OCI-LY1 (cell line): ENCODE measurements around the gene MED7.

Experiments used
- H2AFZ ChIP-seq: fragments of 200-600 bp; sonication (generic), shearing (Covaris generic); 2 replicates; pipeline ENCODE4 v1.6.0; 2014; ENCODE audit warnings: antibody characterized with exemption, mild to moderate bottlenecking, low read length
- H3F3A ChIP-seq: fragments of 200-600 bp; sonication (generic), shearing (Covaris generic); 2 replicates; pipeline ENCODE4 v1.6.0; 2014; ENCODE audit warnings: mild to moderate bottlenecking, antibody characterized with exemption, low read length, moderate library complexity; ENCODE audit not compliant: insufficient read depth
- H3K27ac ChIP-seq: fragments of 200-600 bp; sonication (generic); 2 replicates; pipeline ENCODE4 v1.5.1; 2014; ENCODE audit warnings: low read length, mixed run types, mild to moderate bottlenecking, low read depth; ENCODE audit not compliant: poor library complexity, severe bottlenecking
- H3K27me3 ChIP-seq: fragments of 200-600 bp; sonication (generic); 2 replicates; pipeline ENCODE4 v1.6.0; 2014; ENCODE audit warnings: antibody characterized with exemption, mild to moderate bottlenecking, low read length, moderate library complexity; ENCODE audit not compliant: insufficient read depth
- H3K36me3 ChIP-seq: fragments of 200-600 bp; sonication (generic); 2 replicates; pipeline ENCODE4 v1.6.1; 2014; ENCODE audit warnings: mild to moderate bottlenecking, antibody characterized with exemption, low read length, moderate library complexity, mixed read lengths; ENCODE audit not compliant: insufficient read depth
- H3K4me1 ChIP-seq: fragments of 200-600 bp; sonication (generic); 2 replicates; pipeline ENCODE4 v1.5.1; 2014; ENCODE audit warnings: mild to moderate bottlenecking, low read length, moderate library complexity; ENCODE audit not compliant: insufficient read depth, severe bottlenecking
- H3K4me2 ChIP-seq: fragments of 200-600 bp; sonication (generic), shearing (Covaris generic); 2 replicates; pipeline ENCODE4 v1.6.1; 2014; ENCODE audit warnings: low read length
- H3K4me3 ChIP-seq: fragments of 200-600 bp; sonication (generic); 2 replicates; pipeline ENCODE4 v1.5.1; 2014; ENCODE audit warnings: low read length, low read depth, mild to moderate bottlenecking, mixed read lengths; ENCODE audit not compliant: poor library complexity, severe bottlenecking
- H3K79me2 ChIP-seq: fragments of 200-600 bp; shearing (Covaris generic); 2 replicates; pipeline ENCODE4 v1.6.1; 2016; ENCODE audit warnings: mixed run types, low read length, mixed read lengths; ENCODE audit not compliant: insufficient read depth
- H3K9ac ChIP-seq: fragments of 200-600 bp; sonication (generic), shearing (Covaris generic); 2 replicates; pipeline ENCODE4 v1.6.1; 2014; ENCODE audit warnings: mild to moderate bottlenecking, low read length, mixed read lengths
- H3K9me2 ChIP-seq: fragments of 200-600 bp; sonication (generic), shearing (Covaris generic); 2 replicates; pipeline ENCODE4 v1.6.1; 2014; ENCODE audit warnings: low read depth, mild to moderate bottlenecking, low read length, mixed read lengths
- H3K9me3 ChIP-seq: fragments of 200-600 bp; shearing (Covaris generic); 2 replicates; pipeline ENCODE4 v1.6.1; 2014; ENCODE audit warnings: low read length, mixed read lengths
- H4K20me1 ChIP-seq: fragments of 200-600 bp; sonication (generic), shearing (Covaris generic); 2 replicates; pipeline ENCODE4 v1.6.0; 2016; ENCODE audit warnings: mild to moderate bottlenecking, low read length; ENCODE audit not compliant: insufficient read depth
- CTCF ChIP-seq: fragments of 200-600 bp; sonication (generic), shearing (Covaris generic); IDR thresholded peaks from 2 replicates; pipeline ENCODE4 v1.5.1; 2017; ENCODE audit warnings: mild to moderate bottlenecking, antibody characterized with exemption, low read length, moderate library complexity, mixed read lengths
- EZH2 ChIP-seq: fragments of 200-600 bp; sonication (generic), shearing (Covaris generic); IDR thresholded peaks from 2 replicates; pipeline ENCODE4 v1.8.0; 2017; ENCODE audit warnings: borderline replicate concordance, mixed run types, mild to moderate bottlenecking, antibody characterized with exemption, low read length, moderate library complexity, mixed read lengths

MED7 gene

DNA sequence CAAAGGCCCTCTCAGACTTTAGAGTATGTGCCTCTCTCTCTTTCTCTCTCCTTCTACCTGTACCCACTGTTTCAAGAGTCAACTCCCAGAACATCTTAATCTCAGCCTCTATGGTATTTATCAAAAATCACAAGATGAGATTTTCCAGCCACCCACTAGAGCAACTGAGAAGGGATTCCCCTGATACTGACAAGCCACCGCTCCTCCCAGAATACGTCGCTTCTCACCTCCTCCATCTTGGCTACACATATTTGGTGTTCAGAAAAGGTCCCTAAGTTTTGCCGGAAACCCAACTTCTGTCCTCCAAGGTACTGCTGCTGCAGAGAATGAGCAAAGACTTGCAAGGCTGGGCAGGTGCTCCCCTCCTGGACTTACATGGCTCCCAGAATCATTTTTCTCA is 17.3 kb upstream of the MED7 start:
- Histone ChIP-seq H3K27me3 (no peaks in the 10 kb centered on the region), H3K4me1 (no peaks in the 10 kb centered on the region), H3K36me3 (no peaks in the 10 kb centered on the region; the same call in 1 of the 2 replicates), H3K4me3 (no peak overlapping the region), H3K79me2 (no peaks in the 10 kb centered on the region), H4K20me1 (no peaks in the 10 kb centered on the region), H3K4me2 (no peak overlapping the region), H3K9me3 (0 out of 2 replicates have a peak, but pooled peaks cover 4% of the 10 kb centered on the region), H3K9me2 (no peaks in the 10 kb centered on the region), H3K9ac (no peak overlapping the region), H2AFZ (no peak overlapping the region), H3K27ac (no peak overlapping the region), H3F3A (no peaks in the 10 kb centered on the region)
- no peak for TF ChIP-seq CTCF
- no peak for TF ChIP-seq EZH2

DNA sequence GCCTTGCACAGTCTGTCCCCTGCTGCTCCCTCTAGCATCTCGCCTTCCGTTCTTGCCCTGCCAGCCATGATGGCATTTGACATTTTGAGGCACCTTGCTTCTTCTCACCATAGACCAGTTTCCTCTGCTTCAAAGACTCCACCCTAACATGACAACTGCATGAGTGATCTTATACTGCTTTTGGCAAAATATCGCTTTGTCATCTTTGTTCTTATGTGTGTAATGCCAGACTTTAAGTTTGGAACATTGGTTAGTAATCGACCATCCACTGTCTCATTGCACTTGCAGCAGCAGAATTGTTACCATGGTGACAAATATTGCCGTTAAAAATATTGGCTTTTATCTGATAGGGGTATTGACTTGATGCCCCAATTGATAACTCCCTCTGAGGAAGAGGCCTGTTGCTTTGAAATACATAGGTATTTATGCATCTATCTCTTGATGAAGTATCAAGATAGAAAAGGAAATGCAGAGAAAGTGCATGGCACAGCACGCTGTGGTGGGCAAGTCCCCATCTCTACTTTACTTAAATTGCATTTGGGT is 16.6 kb upstream of the MED7 start:
- Histone ChIP-seq H3K9me2 (no peaks in the 10 kb centered on the region), H4K20me1 (no peaks in the 10 kb centered on the region), H3K79me2 (no peaks in the 10 kb centered on the region), H3F3A (no peaks in the 10 kb centered on the region), H3K4me1 (no peaks in the 10 kb centered on the region), H3K9ac (no peak overlapping the region), H2AFZ (no peak overlapping the region), H3K4me3 (no peak overlapping the region), H3K9me3 (0 out of 2 replicates have a peak, but pooled peaks cover 4% of the 10 kb centered on the region), H3K27me3 (no peaks in the 10 kb centered on the region), H3K27ac (no peak overlapping the region), H3K4me2 (no peak overlapping the region), H3K36me3 (no peaks in the 10 kb centered on the region; the same call in 1 of the 2 replicates)
- no peak for TF ChIP-seq CTCF
- no peak for TF ChIP-seq EZH2

- Histone ChIP-seq H3K79me2 (no peaks in the 10 kb centered on the region), H2AFZ (no peak overlapping the region), H3K9ac (no peak overlapping the region), H3K9me3 (0 out of 2 replicates have a peak, but pooled peaks cover 4% of the 10 kb centered on the region), H3K4me2 (no peak overlapping the region), H3K9me2 (no peaks in the 10 kb centered on the region), H3F3A (no peaks in the 10 kb centered on the region), H3K27me3 (no peaks in the 10 kb centered on the region), H4K20me1 (no peaks in the 10 kb centered on the region), H3K4me1 (no peaks in the 10 kb centered on the region), H3K4me3 (no peak overlapping the region), H3K27ac (no peak overlapping the region), H3K36me3 (no peaks in the 10 kb centered on the region; the same call in 1 of the 2 replicates)
- TF ChIP-seq CTCF, result no peak
- TF ChIP-seq EZH2, result no peak
These were observed 14.7 kb upstream of the MED7 start for GRCh38 chr5:157157293-157157891.
